ENCODE measurements around the gene CALML5. TPM values are rescaled to one million over a fixed set of nuclear protein-coding genes. Genes with fewer than 3 reads are reported as not detected.

Gene CALML5
- total RNA-seq, 2 experiments from 2014 or later: not detected

DNA sequence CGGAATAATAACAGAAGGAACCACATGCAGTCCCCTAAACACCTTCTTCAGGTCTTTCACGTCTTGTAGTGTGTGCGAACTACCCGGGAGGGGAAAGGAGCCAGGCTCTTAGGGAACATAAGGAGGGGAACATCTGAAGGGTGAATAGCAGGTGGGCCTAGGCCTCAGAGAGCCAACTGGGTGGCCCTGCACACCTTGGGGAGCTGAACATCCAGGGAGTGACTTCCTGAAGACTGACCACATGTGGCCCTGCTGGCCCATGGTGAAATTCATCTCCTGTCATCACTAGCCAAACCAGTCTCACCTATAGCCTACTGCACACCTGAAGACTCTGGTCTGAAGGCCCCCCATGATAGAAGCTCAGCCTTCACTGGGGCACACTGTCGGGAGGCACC lies 31.0 kb upstream of the CALML5 start:
- H3K27ac Mint-ChIP-seq: no peak overlapping the region
- intact Hi-C loops (cut with micrococcal nuclease): no loop called here
- TF ChIP-seq, protein P1, sequence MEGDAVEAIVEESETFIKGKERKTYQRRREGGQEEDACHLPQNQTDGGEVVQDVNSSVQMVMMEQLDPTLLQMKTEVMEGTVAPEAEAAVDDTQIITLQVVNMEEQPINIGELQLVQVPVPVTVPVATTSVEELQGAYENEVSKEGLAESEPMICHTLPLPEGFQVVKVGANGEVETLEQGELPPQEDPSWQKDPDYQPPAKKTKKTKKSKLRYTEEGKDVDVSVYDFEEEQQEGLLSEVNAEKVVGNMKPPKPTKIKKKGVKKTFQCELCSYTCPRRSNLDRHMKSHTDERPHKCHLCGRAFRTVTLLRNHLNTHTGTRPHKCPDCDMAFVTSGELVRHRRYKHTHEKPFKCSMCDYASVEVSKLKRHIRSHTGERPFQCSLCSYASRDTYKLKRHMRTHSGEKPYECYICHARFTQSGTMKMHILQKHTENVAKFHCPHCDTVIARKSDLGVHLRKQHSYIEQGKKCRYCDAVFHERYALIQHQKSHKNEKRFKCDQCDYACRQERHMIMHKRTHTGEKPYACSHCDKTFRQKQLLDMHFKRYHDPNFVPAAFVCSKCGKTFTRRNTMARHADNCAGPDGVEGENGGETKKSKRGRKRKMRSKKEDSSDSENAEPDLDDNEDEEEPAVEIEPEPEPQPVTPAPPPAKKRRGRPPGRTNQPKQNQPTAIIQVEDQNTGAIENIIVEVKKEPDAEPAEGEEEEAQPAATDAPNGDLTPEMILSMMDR (IDR thresholded peaks at IDR 0.05): no peak
- H3K36me3 Mint-ChIP-seq (ENCODE audit: low read depth): no peaks in the 10 kb centered on the region
- H3K27me3 Mint-ChIP-seq: no peaks in the 10 kb centered on the region
- no peak for ATAC-seq
- no peak overlapping the region for H3K4me3 Mint-ChIP-seq
- DNase-seq: no peak
- CTCF ChIA-PET: no interaction called here
- H3K9me3 Mint-ChIP-seq: no peaks in the 10 kb centered on the region
- H3K4me1 Mint-ChIP-seq (ENCODE audit: low read depth): no peaks in the 10 kb centered on the region
- POLR2A ChIA-PET: interaction anchor here (0.6 kb wide), 1 partner anchor 65 kb away, joined by 3 read pairs; no protein-coding TSS in a partner anchor

GRCh38 chr10:5529702-5530411 lies 30.5 kb upstream of the CALML5 start:
- DNase-seq (no peak), ATAC-seq (no peak)
- H3K27me3 Mint-ChIP-seq: no peaks in the 10 kb centered on the region
- H3K4me1 Mint-ChIP-seq (ENCODE audit: low read depth): no peaks in the 10 kb centered on the region
- TF ChIP-seq, protein P1 (IDR thresholded peaks at IDR 0.05): no peak
- POLR2A ChIA-PET: interaction anchor here (0.6 to 0.7 kb wide), 3 partner anchors 11 to 99 kb away, joined by 3 to 4 read pairs (median 3); no protein-coding TSS in a partner anchor
- H3K4me3 Mint-ChIP-seq: no peak overlapping the region
- CTCF ChIA-PET: no interaction called here
- H3K9me3 Mint-ChIP-seq: no peaks in the 10 kb centered on the region
- H3K36me3 Mint-ChIP-seq (ENCODE audit: low read depth): no peaks in the 10 kb centered on the region
- H3K27ac Mint-ChIP-seq: no peak overlapping the region
- intact Hi-C loops (cut with micrococcal nuclease): no loop called here

- POLR2A ChIA-PET: interaction anchor here (0.7 kb wide), 2 partner anchors 11 to 100 kb away, joined by 3 to 4 read pairs; no protein-coding TSS in a partner anchor
- no peaks in the 10 kb centered on the region for H3K9me3 Mint-ChIP-seq
- intact Hi-C loops (cut with micrococcal nuclease): no loop called here
- DNase-seq (no peak), ATAC-seq (no peak)
- H3K27me3 Mint-ChIP-seq: no peaks in the 10 kb centered on the region
- TF ChIP-seq, protein P1 (IDR thresholded peaks at IDR 0.05): no peak
- no peaks in the 10 kb centered on the region for H3K4me1 Mint-ChIP-seq (ENCODE audit: low read depth)
- no peak overlapping the region for H3K4me3 Mint-ChIP-seq
- CTCF ChIA-PET: no interaction called here
- no peaks in the 10 kb centered on the region for H3K36me3 Mint-ChIP-seq (ENCODE audit: low read depth)
- no peak overlapping the region for H3K27ac Mint-ChIP-seq
Observed at GRCh38 chr10:5528989-5529701, 29.8 kb upstream of the CALML5 start.

DNA sequence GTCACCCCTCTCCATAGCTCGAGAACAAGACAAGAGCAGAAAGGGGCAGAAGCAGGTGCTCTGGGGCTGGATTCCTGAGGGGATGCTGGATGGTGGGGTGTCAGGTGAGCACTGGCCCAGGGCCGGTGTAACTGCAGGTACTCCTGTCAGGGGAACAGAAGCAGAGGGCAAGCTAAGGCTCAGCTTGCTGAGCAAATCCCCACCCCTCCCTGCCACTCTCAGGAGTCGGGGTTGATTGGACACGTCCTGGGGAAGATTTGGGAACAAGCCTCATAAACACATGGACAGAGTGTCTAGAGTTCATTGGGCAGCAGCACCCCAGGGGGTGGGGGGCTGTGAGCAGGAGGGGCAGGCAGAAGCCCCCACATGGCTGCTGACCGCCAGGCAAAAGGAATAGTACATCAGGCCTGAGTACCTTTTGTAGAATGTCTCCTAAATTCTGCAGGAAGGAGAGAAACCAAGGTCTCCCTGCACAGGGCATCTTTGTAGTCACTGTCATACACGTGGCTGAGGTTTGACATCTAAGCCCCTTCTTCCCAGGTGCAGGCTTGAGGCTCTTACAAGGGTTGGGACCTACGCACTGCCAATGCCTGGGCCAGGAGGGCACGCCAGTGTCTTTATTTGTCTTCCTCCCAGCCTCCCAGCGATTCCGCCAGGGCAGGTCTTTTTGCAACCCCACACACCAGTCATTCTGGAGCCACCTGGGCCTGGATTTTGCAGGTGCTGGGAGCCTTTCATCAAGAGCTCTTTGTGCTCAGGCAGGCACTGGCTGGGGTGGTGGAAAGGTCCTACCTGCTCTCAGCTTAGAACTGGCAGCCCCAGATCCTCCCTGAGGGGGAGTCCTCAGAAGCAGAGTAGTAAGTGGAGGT lies 28.2 kb upstream of the CALML5 start:
- CTCF ChIA-PET: no interaction called here
- Mint-ChIP-seq H3K4me1 (ENCODE audit: low read depth) (no peaks in the 10 kb centered on the region), H3K27ac (no peak overlapping the region), H3K27me3 (peaks cover 3% of the 10 kb centered on the region), H3K36me3 (ENCODE audit: low read depth) (no peaks in the 10 kb centered on the region), H3K4me3 (no peak overlapping the region), H3K9me3 (no peaks in the 10 kb centered on the region)
- ATAC-seq: no peak
- POLR2A ChIA-PET: no interaction called here
- intact Hi-C loops (cut with micrococcal nuclease): no loop called here
- no peak for DNase-seq
- TF ChIP-seq, protein P1 (IDR thresholded peaks at IDR 0.05): no peak

Data from activated CD8-positive, alpha-beta T cell treated with anti-CD3 and anti-CD28 coated beads for 36 hours (primary cell).